SH-SY5Y (cell line): ENCODE results near the gene HOXA6.

Experiments
- GATA2 ChIP-seq: IDR thresholded peaks from 2 replicates; pipeline ENCODE4 v1.6.1; 2011; ENCODE audit warnings: mild to moderate bottlenecking, low read depth, low read length
- GATA3 ChIP-seq: IDR thresholded peaks from 2 replicates; pipeline ENCODE4 v1.6.1; 2011; ENCODE audit warnings: low read depth, mild to moderate bottlenecking, low read length, moderate library complexity

DNA sequence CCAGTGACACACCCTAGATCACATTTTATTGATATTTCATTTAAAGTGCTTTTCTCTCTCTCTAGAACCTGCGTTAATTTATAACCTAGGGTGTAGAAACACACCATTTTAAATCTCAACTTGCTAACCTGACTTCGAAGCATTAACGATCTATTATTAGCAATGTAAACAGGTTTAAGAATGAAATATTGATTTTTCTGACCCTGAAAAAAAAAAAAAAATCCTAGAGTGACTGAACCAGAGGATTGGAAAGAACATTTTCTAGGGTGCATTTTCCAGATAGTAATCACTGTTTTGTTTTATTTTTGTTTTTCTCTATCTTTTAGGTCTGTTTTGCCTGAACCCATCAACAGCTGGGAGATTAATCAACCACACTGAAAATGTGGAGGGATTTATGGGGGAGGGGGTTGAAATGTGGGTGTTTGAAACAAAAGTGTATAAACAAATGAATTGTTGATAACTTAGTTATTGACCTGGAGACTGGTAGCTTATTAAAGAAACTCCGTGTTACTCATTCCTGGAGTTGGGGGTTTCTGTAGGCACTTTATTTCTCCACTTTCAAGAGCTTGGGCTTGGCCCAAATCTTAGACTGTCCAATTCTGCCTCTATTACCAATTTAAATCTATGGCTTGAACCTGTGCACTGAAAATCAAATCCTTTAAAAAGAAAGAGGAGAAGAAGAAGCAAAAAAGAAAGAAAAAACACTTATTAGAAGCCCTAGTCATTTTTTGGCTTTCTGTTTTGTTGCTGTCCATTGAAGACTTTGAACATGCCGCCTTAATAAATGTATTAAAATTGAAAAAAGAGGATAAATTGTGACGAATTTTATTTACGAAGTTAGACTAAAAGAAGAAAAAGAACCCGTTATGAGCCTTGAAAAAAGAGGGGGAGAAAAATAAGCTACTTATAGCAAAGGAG is 47.9 kb downstream of the HOXA6 start:
- TF ChIP-seq GATA2, result no peak
- TF ChIP-seq GATA3, result no peak
